Islet of Langerhans (tissue), 1 donor: ENCODE results near the gene ZEB1.

Experiments used
- FAIRE-seq: peaks from one replicate; lab custom pipeline; 2011; peaks lifted over from hg19 to GRCh38; lab: Jason Lieb, UNC

The ZEB1 gene

GRCh38 chr10:31318854-31319601 is at the start of gene ZEB1:
Gene ZEB1 (plus strand): TSS chr10:31319216. CDS start chr10:31319235, 19 bp downstream.
- FAIRE-seq = peak; percentile 78

GRCh38 chr10:31270954-31271353 is 48.1 kb upstream of the ZEB1 start:
- FAIRE-seq = no peak

- FAIRE-seq = no peak
Measured at GRCh38 chr10:31272841-31273240, 46.2 kb upstream of the ZEB1 start.

- no peak for FAIRE-seq
Measured at GRCh38 chr10:31273789-31274188, 45.2 kb upstream of the ZEB1 start.

GRCh38 chr10:31274310-31274709 is 44.7 kb upstream of the ZEB1 start:
- no peak for FAIRE-seq

GRCh38 chr10:31278279-31278941 is 40.6 kb upstream of the ZEB1 start:
- FAIRE-seq = no peak

GRCh38 chr10:31280972-31281371 is 38.0 kb upstream of the ZEB1 start:
- peak; percentile 77 for FAIRE-seq

GRCh38 chr10:31288001-31288400 is 31.0 kb upstream of the ZEB1 start:
- no peak for FAIRE-seq

GRCh38 chr10:31288962-31289361 is 30.1 kb upstream of the ZEB1 start:
- no peak for FAIRE-seq

GRCh38 chr10:31290386-31290785 is 28.6 kb upstream of the ZEB1 start:
- FAIRE-seq = no peak

GRCh38 chr10:31291123-31291522 is 27.9 kb upstream of the ZEB1 start:
- no peak for FAIRE-seq

GRCh38 chr10:31294558-31294957 is 24.5 kb upstream of the ZEB1 start:
- FAIRE-seq = no peak

- no peak for FAIRE-seq
Measured at GRCh38 chr10:31296754-31297153, 22.3 kb upstream of the ZEB1 start.

- FAIRE-seq = peak; percentile 65
Measured at GRCh38 chr10:31299119-31299518, 19.9 kb upstream of the ZEB1 start.

- no peak for FAIRE-seq
Measured at GRCh38 chr10:31303212-31303611, 15.8 kb upstream of the ZEB1 start.

GRCh38 chr10:31304291-31304970 is 14.6 kb upstream of the ZEB1 start:
- peak; percentile 9 for FAIRE-seq

- no peak for FAIRE-seq
Measured at GRCh38 chr10:31313396-31313795, 5.6 kb upstream of the ZEB1 start.

- FAIRE-seq = no peak
Measured at GRCh38 chr10:31314256-31315150, 4.5 kb upstream of the ZEB1 start.

- no peak for FAIRE-seq
Measured at GRCh38 chr10:31315453-31315852, 3.6 kb upstream of the ZEB1 start.

GRCh38 chr10:31317171-31317570 is 1.8 kb upstream of the ZEB1 start:
- FAIRE-seq = no peak

- FAIRE-seq = no peak
Measured at GRCh38 chr10:31317652-31318381, 1.2 kb upstream of the ZEB1 start.
